Myocyte (in vitro differentiated cells): ENCODE results near the gene DIO3. TPM values are rescaled to one million over a fixed set of nuclear protein-coding genes. Genes with fewer than 3 reads are reported as not detected.
"Not testable (repeated sequence)": the region's sequence is repeated elsewhere in the genome, so short reads cannot be mapped to it uniquely, and the experiment has no call there.

ENCODE experiments used
- DNase-seq: peaks from one replicate; pipeline ENCODE4 v3.0.0-alpha.2; 2012; ENCODE audit warnings: low read depth
- total RNA-seq: library from RNA; depleted of rRNA; stranded (reverse); fragments of >200 nt; gene quantifications from 2 replicates; pipeline ENCODE4 v1.2.3, GENCODE V29; 2014

The DIO3 gene
- total RNA-seq, 1 donor from 2014 or later: not detected

DNA sequence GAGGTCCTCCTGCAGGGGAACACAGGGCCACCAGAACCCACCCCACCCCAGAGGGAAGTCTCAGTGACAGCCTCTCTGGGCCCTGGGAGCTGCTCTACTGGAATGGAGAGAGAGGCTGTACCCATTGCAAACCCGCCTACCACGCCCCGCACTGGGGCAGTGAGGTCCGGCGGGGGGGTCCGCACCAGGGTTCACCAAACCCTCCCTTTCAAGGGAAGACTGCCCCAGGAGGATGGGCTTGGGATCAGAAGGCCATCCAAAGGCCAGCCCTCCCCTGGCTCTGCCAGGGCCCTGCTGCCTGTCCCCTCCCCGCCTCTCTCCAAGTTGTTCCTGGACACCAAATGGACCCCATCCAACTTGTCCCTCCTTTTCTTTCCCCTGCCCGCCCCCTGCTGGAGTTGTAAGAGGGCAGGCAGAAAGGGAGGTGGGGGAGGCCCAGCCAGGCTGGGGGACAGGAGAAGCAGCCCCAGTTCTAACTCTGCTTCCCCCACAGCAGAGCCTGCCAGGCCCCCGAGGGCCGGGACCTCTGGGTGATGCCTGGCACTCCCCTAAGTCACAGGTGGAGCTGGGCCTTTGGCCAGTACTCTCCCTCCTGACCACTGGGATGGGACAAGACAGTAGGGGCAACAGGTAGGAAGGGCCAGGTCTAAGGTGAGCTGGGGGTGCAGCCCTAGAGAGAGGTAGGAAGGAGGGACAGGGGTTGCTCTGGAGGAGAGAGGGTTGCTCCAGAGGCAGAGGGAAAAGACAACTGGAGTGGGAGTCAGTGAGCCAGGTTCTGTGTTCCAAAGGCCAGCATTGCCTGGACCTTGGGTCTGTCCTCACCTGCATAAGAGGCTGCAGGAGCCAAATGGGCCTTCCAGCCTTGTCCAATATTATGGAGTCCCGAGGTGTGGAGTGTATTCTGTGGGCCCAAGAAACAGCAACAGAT, 3.2 kb upstream of the DIO3 start:
- DNase-seq: no peak

- DNase-seq: no peak
Observed at GRCh38 chr14:101558739-101559240, 2.5 kb upstream of the DIO3 start.

DNA sequence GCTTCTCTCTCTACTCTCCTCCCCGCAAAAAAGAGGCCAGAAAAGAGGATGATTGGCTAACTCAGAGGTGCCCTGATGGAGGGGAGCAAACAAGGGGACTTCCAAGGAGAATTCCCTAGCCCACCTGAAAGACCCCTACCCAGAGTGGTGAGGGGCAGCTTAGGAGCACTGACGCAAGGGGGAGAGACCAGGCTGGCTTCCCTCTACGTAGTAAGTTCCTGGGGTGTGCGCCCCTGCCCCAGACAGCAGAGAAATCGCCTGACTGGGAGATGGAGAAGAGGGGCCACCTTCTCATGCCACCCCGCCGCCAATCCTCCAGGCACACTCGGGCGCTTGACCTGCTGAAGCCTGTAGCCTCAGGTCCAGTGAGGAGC, 2.1 kb upstream of the DIO3 start:
- no peak for DNase-seq

DNA sequence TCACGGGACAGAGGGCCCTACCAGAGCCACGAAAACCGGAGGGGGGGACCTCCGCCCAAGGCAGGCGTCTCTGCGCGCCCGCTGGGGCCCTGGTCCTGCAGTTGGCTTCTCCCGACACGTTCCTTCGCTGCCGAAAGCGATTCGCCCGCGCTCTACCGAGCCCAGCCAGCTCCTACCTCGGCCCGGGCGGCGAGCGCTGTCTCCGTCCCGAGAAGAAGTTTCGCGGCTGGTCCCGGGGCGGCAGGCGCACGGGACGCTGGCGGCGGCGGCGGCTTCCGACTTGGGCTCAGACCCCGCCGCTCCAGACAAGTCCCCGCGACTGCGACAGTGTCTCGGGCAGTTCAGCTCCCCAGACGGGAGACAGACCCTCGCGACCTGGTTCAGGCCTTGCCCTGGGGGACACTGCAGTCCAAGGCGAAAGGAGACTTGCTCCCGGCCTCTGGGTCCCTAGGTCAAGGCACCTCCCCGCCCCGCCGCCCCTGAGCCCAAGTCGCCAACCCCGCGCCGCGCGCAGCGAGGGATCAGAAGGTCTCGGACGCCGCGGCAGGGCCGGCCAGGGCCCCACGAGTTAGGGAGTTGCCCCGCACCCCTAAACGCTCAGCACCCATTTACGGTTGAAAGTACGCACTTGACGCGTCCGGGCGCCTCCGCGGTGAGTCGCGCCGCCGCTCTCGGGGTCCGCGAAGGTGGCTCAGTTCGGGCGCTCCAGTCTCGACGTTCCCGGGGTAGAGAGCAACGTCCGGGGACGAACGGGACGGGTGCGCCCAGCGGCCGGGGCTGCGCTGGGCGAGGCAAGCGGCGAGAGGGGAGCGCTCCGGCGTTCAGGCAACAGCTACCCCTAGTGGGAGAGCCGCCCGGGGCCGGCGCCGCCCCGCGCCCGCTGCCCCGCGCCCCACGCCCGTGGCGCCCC, 1.4 kb upstream of the DIO3 start:
- DNase-seq: no peak

DNA sequence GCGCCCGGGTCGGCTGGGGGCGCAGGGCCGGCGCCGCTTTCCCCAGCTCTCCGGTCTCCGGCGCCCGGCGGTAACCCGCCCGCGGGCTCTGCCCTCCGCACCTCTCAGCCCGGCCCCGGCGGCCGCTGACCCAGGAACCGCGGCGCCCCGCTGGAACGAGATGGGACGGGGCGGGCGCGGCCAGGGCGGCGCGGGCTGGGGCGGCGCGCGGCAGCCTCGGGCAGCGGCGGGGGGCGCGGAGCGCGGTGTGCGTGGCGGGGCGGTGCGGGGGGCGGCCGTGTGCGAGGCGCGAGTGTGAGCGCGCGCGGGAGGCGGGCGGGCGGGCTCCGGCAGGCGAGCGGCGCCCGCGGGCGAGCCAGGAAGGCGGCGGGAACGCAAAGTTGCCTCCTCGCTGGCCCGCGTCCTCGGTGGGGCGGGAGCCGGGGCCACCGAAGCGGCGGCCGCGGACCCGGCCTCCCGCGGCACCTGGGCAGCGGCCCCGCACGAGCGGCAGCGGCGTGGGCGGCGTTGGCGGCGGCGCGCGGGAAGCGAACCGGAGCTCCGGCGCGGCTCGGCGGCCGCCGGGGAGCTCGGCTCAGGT, 671 bp upstream of the DIO3 start:
- no peak for DNase-seq

DNA sequence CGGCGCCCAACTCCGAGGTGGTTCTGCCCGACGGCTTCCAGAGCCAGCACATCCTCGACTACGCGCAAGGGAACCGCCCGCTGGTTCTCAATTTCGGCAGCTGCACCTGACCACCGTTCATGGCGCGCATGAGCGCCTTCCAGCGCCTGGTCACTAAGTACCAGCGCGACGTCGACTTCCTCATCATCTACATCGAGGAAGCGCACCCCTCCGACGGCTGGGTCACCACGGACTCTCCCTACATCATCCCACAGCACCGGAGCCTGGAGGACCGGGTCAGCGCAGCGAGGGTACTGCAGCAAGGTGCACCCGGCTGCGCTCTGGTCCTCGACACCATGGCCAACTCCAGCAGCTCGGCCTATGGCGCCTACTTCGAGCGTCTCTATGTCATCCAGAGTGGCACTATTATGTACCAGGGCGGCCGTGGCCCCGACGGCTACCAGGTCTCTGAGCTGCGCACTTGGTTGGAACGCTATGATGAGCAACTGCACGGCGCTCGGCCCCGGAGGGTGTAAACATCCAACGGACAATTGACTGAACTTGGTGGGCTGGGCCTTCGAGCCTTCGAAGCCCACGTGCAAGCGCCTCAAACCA, 699 bp downstream of the DIO3 start:
- no peak for DNase-seq

DNA sequence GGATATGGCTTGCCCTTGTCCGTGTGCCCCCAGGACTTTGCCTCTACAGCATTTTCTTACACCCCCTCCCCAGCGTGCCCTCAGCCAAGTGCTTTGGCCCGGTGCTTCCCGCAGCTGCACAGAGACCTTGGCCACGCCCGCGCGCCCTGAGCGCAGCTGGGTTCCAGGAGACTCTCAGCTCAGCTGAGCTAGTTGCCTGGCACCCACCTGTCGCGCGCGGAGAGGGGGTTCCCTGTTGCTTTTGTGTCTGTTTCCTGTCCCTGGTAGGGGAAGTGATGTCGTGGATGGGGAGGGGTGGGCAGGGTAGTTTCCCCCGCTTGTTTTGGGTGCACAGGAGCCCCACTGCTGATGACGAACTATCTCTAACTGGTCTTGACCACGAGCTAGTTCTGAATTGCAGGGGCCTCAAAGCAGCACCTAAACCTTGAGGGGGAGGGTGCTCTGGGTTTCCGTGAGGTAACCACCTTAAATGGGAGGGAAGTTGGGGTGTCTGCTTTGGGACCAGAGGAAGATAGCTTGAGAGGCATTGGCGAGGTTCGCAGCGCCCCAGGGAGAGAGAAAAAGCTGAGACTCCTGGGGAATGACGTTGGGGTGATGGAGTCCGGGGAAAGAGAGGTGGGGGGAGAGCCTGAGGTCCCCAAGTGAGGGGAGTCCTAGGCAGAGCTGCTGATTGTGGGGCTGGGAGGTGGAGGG, 1.5 kb downstream of the DIO3 start:
- no peak for DNase-seq

- DNase-seq: no peak
Observed at GRCh38 chr14:101563352-101563653, 2.0 kb downstream of the DIO3 start.

DNA sequence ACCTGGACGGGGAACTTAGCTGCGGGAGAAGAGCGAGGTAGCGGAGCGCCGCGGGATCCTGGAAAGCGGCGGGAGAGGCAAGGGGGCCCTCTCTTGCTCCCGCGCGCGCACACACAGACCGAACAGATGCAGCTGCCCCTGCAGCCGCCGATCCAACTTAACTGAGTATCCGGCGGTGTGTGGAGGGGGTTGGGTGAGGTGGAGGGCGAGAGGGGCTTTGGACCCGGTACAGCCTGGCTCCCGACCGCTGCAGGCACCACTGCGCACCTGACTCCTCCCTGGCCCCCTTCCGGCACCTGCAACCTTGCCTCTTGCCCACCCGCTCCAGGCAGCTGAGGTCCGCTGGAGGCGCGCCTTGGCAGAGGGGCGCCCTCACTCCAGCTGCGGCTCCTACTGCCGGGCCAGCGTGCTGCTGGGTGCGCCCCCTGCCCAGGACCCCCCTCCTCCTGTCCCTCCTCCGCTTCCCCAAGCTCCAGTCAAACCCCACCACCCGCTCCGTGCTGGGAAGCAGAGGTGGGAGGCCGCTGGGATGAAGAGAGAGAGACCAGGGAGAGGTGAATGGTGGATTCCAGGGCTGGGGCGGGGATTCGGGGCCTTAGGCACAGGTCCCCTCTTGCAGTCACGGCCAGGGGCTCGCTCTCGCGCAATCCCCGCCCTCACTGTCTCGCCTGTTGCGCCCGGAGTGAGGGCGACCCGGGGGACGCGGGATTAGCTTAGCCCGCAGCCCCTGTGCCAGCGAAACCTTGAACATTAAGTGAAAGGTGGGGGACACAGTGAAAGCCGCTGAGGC, 2.6 kb downstream of the DIO3 start:
- DNase-seq: no peak

DNA sequence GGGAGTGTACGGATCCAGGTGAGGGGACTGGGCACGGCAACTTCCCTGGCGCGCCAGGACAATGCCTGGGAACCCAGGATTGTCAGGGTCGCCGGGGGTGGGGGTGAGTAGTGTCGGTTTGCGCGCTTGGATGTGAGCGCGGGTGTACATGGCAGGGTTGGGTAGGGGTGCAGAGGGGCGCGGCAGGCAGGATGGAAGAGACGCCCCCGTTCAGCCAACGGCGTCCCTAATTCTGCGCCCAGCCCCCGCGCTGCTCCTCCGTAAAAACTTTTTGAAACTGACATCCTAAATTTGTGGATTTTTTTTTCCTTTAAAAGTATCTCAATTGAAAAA, 3.1 kb downstream of the DIO3 start:
- DNase-seq: no peak

GRCh38 chr14:101564819-101565698, 3.8 kb downstream of the DIO3 start:
- DNase-seq: no peak

DNA sequence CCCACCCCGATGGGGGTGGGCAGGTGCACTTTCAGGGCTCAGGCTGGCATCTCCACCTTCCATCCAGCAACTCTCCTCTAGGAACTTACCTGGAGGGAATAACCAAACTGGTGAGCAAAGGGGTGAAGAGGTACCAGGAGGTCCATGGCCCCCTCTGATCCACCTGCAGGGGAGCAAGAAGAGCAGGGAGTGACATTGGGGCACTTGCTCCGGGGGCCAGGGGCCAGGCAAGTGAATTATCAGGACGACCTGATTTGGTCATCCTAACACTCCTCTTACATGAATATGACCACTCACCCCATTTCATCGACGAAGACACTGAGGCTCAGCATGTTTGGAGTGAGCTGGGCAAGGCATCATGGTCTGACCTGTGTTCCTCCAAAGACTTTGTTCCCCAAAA, 6.0 kb downstream of the DIO3 start:
- no peak for DNase-seq

GRCh38 chr14:101571004-101571403, 9.7 kb downstream of the DIO3 start:
- no peak for DNase-seq

DNA sequence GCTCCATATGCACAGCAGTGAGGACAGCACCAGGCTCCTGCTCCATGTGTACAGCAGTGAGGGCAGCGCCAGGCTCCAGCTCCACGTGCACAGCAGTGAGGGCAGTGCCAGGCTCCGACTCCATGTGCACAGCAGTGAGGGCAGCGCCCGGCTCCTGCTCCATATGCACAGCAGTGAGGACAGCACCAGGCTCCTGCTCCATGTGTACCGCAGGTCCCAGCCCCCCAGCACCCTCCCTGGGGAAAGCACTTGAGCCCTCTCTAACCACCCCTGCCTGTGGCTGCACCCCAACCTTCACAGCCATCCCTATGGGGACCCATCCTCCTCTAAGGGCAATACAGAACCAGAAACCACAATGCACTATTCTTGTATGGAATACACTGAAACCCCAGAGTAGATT, 11.2 kb downstream of the DIO3 start:
- DNase-seq: not testable (repeated sequence)

GRCh38 chr14:101573289-101573688, 12.0 kb downstream of the DIO3 start:
- no peak for DNase-seq

DNA sequence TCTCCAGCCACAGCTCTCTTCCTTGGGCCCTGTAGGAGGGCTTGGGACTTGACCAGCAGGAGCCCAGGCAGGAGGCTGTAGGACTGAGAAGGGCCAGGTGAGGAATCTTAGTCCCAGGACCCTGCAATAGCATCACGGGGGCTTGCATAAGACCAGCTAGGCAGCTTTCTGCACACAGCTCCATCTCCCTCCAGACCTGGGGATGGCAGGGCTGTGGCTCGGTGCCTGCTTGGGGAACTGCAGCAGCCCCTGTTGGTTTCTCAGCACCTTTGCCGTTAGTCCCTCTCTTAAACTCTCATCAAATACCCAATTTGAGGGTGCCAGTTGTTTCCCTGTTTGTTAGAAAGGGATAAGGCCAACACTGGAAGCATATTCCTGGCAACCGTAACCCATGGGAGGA, 14.3 kb downstream of the DIO3 start:
- no peak for DNase-seq

DNA sequence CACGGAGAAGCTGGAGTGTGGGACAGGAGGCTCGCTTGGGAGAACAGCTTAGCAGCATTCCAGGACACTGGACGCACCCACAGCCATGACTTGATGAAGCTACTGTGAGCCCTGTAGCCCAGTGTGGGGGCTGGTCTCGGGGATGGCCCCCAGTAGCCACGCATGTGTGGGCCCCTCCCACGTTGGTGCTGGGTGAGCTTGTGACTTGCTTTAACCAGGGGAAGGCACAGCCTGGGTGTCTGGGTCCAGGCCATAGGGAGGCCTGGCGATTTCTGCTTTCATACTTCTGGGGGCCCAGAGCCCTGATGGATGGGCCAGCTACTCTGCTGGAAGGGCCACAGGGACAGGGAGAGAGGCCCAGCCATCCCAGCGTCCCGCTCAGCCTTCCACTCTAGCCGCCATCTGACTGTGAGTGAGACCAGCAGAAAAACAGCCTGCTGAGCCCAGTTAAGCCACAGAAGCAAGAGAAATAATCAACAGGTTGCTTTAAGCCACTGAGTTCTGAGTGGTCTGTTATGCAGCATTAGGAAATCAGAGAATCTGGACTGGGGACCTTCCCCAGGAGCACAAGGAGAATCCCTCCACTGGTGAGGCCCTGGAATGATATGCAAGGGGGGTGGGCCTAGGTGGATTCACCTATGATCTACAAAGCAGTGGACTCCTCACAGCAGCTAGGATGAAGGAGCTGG, 16.1 kb downstream of the DIO3 start:
- DNase-seq: no peak

DNA sequence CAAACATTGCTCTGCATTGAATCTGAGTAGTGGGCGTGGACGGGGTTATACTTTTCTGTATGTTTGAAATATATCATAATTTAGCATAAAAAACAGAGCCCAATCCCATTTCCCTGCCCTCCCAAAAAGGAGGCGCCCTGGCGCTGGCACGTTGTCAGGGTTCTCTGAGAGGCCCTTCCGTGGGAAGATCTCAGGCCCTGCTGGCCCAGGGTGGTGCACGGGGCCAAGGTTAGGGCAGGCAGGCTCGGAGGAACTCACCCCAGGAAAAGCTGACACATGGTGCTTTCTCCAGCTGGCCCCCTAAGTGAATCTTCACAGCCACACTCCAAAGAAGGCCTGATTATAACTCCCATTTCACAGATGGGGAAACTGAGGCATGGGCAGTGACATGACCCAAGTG, 17.2 kb downstream of the DIO3 start:
- no peak for DNase-seq
